HCT116 (cell line): ENCODE measurements around the gene CCDC146. TPM values are rescaled to one million over a fixed set of nuclear protein-coding genes. Genes with fewer than 3 reads are reported as not detected.

Experiments used
- ATAC-seq: fragments of 200-7000 bp; cut with Tn5 transposase; 2 replicates; pipeline ENCODE4 v1.9.1; 2020; ENCODE audit warnings: mild to moderate bottlenecking, moderate library complexity
- BruUV-seq: library from RNA; stranded (reverse); fragments of 400-500 nt; replicated peaks from 2 replicates; lab custom pipeline; 2021; lab: Mats Ljungman, UMichigan
- CTCF ChIA-PET: fragments of 300-600 bp; sonication (Branson Sonifier 250); formaldehyde crosslinking; loops from one replicate; lab custom pipeline; 2021; ENCODE audit warnings: antibody characterized with exemption; lab: Charles Lee
- POLR2A ChIA-PET: fragments of 300-600, 350-600 bp; sonication (Branson Sonifier 250); formaldehyde crosslinking; loops from one replicate; lab custom pipeline; 2021; ENCODE audit warnings: antibody characterized with exemption; lab: Charles Lee
- RAD21 ChIA-PET, 2 experiments: fragments of 300-600 bp; sonication (Branson Sonifier 250); formaldehyde crosslinking; loops; one replicate each; lab custom pipeline; 2023; ENCODE audit warnings: low total read pairs in 2 of 2; ENCODE audit not compliant: uncharacterized antibody in 2 of 2, unreplicated experiment in 2 of 2, low non-redundant PET in 1 of 2; lab: Charles Lee
- DNase-seq: peaks from one replicate; pipeline ENCODE4 v3.0.0-alpha.2; 2010; ENCODE audit warnings: low read depth, low spot score
- H2AFZ ChIP-seq: fragments of 200-600 bp; shearing (Covaris generic), sonication (generic); 2 replicates; pipeline ENCODE4 v1.6.1; 2017; ENCODE audit warnings: low read depth, mixed run types, mixed read lengths, antibody characterized with exemption, low read length; ENCODE audit not compliant: poor library complexity, severe bottlenecking
- H3K27ac ChIP-seq: 2 replicates; pipeline ENCODE4 v1.5.1; 2012; ENCODE audit warnings: low read depth, low read length
- H3K27me3 ChIP-seq: fragments of 200-600 bp; sonication (generic); 2 replicates; pipeline ENCODE4 v1.6.1; 2016; ENCODE audit warnings: mixed run types, low read length, mixed read lengths; ENCODE audit not compliant: insufficient read depth
- H3K36me3 ChIP-seq, 2 experiments: fragments of 200-500 bp in 1 of 2; fragments of 200-600 bp in 1 of 2; sonication (Bioruptor generic) in 1 of 2; sonication (generic) in 1 of 2; 2 replicates each; pipeline versions ENCODE4 v1.5.1 to v1.6.1; 2014 to 2016; ENCODE audit warnings: low read length in 2 of 2, inconsistent platforms in 1 of 2, mixed read lengths in 1 of 2, mixed run types in 1 of 2; ENCODE audit not compliant: insufficient read depth in 2 of 2, control insufficient read depth in 1 of 2
- H3K4me1 ChIP-seq, 2 experiments: fragments of 200-600 bp in 1 of 2; sonication (generic) in 1 of 2; 2 replicates each; pipeline versions ENCODE4 v1.5.1 to v1.6.1; 2012 to 2017; ENCODE audit warnings: low read length in 2 of 2, inconsistent platforms in 1 of 2, mild to moderate bottlenecking in 1 of 2, mixed read lengths in 1 of 2, mixed run types in 1 of 2, moderate library complexity in 1 of 2; ENCODE audit not compliant: insufficient read depth in 2 of 2, control insufficient read depth in 1 of 2
- H3K4me2 ChIP-seq: fragments of 200-600 bp; sonication (generic); 2 replicates; pipeline ENCODE4 v1.6.1; 2017; ENCODE audit warnings: mixed run types, low read length, mixed read lengths
- H3K4me3 ChIP-seq, 2 experiments: fragments of 200-600 bp in 1 of 2; sonication (generic) in 1 of 2; replicated peaks in 1 of 2; 2 replicates each; pipeline ENCODE4 v1.5.1; 2011 to 2016; ENCODE audit warnings: low read length in 2 of 2, control low read depth in 1 of 2, low read depth in 1 of 2, mild to moderate bottlenecking in 1 of 2, mixed read lengths in 1 of 2, mixed run types in 1 of 2
- H3K79me2 ChIP-seq: fragments of 200-600 bp; sonication (generic); 2 replicates; pipeline ENCODE4 v1.6.1; 2017; ENCODE audit warnings: mild to moderate bottlenecking, mixed run types, low read length, moderate library complexity, mixed read lengths; ENCODE audit not compliant: insufficient read depth
- H3K9ac ChIP-seq: fragments of 200-600 bp; sonication (generic); 2 replicates; pipeline ENCODE4 v1.6.1; 2016; ENCODE audit warnings: low read length, mixed read lengths
- H3K9me2 ChIP-seq: fragments of 200-600 bp; sonication (generic), shearing (Covaris generic); 2 replicates; pipeline ENCODE4 v1.6.1; 2017; ENCODE audit warnings: mixed run types, mild to moderate bottlenecking, moderate library complexity; ENCODE audit not compliant: insufficient read depth
- H3K9me3 ChIP-seq, 2 experiments: fragments of 200-500 bp in 1 of 2; fragments of 200-600 bp in 1 of 2; sonication (Bioruptor generic) in 1 of 2; sonication (generic) in 1 of 2; 2 replicates each; pipeline ENCODE4 v1.6.1; 2014 to 2017; ENCODE audit warnings: low read length in 2 of 2, mixed read lengths in 2 of 2, inconsistent platforms in 1 of 2, low read depth in 1 of 2, mild to moderate bottlenecking in 1 of 2, mixed run types in 1 of 2, moderate library complexity in 1 of 2; ENCODE audit not compliant: control insufficient read depth in 1 of 2, insufficient read depth in 1 of 2
- H4K20me1 ChIP-seq: fragments of 200-600 bp; sonication (generic), shearing (Covaris generic); 2 replicates; pipeline ENCODE4 v1.6.1; 2017; ENCODE audit warnings: mixed run types, mild to moderate bottlenecking, moderate library complexity; ENCODE audit not compliant: insufficient read depth
- CBX3 ChIP-seq: IDR thresholded peaks from 2 replicates; pipeline ENCODE4 v1.6.1; 2012; ENCODE audit warnings: low read depth
- CEBPB ChIP-seq: IDR thresholded peaks from 2 replicates; pipeline ENCODE4 v1.6.1; 2012; ENCODE audit warnings: low read depth
- CTCF ChIP-seq, 3 experiments: fragments of 200-600 bp in 1 of 3; sonication (generic) in 1 of 3; IDR thresholded peaks in 2 of 3; conservative IDR thresholded peaks in 1 of 3; 2 replicates each; pipeline ENCODE4 v1.5.1; 2012 to 2017; ENCODE audit warnings: low read depth in 2 of 3, low read length in 2 of 3, antibody characterized with exemption in 1 of 3, borderline replicate concordance in 1 of 3, control low read depth in 1 of 3, mild to moderate bottlenecking in 1 of 3, mixed read lengths in 1 of 3, mixed run types in 1 of 3, moderate library complexity in 1 of 3; ENCODE audit not compliant: insufficient read depth in 1 of 3
- EGR1 ChIP-seq: IDR thresholded peaks from 2 replicates; pipeline ENCODE4 v1.6.1; 2012; ENCODE audit warnings: low read depth
- ELF1 ChIP-seq: IDR thresholded peaks from 2 replicates; pipeline ENCODE4 v1.6.1; 2012; ENCODE audit warnings: low read depth, borderline replicate concordance
- EZH2phosphoT487 ChIP-seq: fragments of 200-600 bp; IDR thresholded peaks from 2 replicates; pipeline ENCODE4 v1.6.1; 2018; ENCODE audit warnings: antibody characterized with exemption, borderline replicate concordance
- FOSL1 ChIP-seq: IDR thresholded peaks from 2 replicates; pipeline ENCODE4 v1.6.1; 2012; ENCODE audit warnings: low read depth
- JUND ChIP-seq: IDR thresholded peaks from 2 replicates; pipeline ENCODE4 v1.6.1; 2012
- POLR2A ChIP-seq: IDR thresholded peaks from 2 replicates; pipeline ENCODE4 v1.7.0; 2011; ENCODE audit warnings: borderline replicate concordance; ENCODE audit not compliant: insufficient read depth, insufficient read length; ENCODE audit errors: extremely low read depth
- POLR2AphosphoS5 ChIP-seq: IDR thresholded peaks from 2 replicates; pipeline ENCODE4 v1.6.1; 2011; ENCODE audit warnings: mild to moderate bottlenecking, low read depth, low read length, moderate library complexity
- RAD21 ChIP-seq: IDR thresholded peaks from 2 replicates; pipeline ENCODE4 v1.6.1; 2012; ENCODE audit warnings: low read depth, mild to moderate bottlenecking
- SIN3A ChIP-seq: IDR thresholded peaks from 2 replicates; pipeline ENCODE4 v1.6.1; 2012; ENCODE audit warnings: low read depth
- SP1 ChIP-seq: IDR thresholded peaks from 2 replicates; pipeline ENCODE4 v1.6.1; 2012; ENCODE audit warnings: low read depth
- TCF7L2 ChIP-seq: IDR thresholded peaks from 2 replicates; pipeline ENCODE4 v1.7.0; 2011; ENCODE audit warnings: borderline replicate concordance, inconsistent platforms; ENCODE audit not compliant: insufficient read depth, insufficient read length; ENCODE audit errors: extremely low read depth
- YY1 ChIP-seq: IDR thresholded peaks from 2 replicates; pipeline ENCODE4 v1.6.1; 2011; ENCODE audit warnings: low read length, low read depth, moderate library complexity, mild to moderate bottlenecking; ENCODE audit not compliant: insufficient replicate concordance; ENCODE audit errors: extremely low read depth
- ZBTB33 ChIP-seq: IDR thresholded peaks from 2 replicates; pipeline ENCODE4 v1.6.1; 2011; ENCODE audit warnings: mild to moderate bottlenecking, low read length, moderate library complexity; ENCODE audit not compliant: insufficient replicate concordance; ENCODE audit errors: extremely low read depth
- ZFX ChIP-seq: fragments of 450-650 bp; IDR thresholded peaks from 2 replicates; pipeline ENCODE4 v1.6.1; 2017
- ZNF274 ChIP-seq: fragments of 200-500 bp; sonication (Bioruptor generic); IDR thresholded peaks from 2 replicates; pipeline ENCODE4 v1.6.1; 2014; ENCODE audit warnings: mild to moderate bottlenecking, low read depth, low read length, inconsistent platforms
- intact Hi-C: fragments of 100-400 bp; cut with micrococcal nuclease; formaldehyde crosslinking; loops from 2 replicates; pipeline ENCODE4 v1.10.0; 2022
- total RNA-seq: library from RNA; stranded (reverse); gene quantifications from one replicate; pipeline ENCODE4 v1.2.1, GENCODE V29; 2021; ENCODE audit not compliant: unreplicated experiment
- TF ChIP-seq, protein P1 (sequence below): IDR thresholded peaks from 2 replicates; pipeline ENCODE4 v1.6.1; 2012; ENCODE audit warnings: low read depth
- TF ChIP-seq, protein P2 (sequence below): IDR thresholded peaks from 2 replicates; pipeline ENCODE4 v1.6.1; 2012
- TF ChIP-seq, protein P3 (sequence below): IDR thresholded peaks from 2 replicates; pipeline ENCODE4 v1.6.1; 2012

Gene CCDC146
- total RNA-seq, 1 experiment from 2014 or later = 6.3 TPM

GRCh38 chr7:77309714-77310220 is 187.4 kb downstream of the CCDC146 start:
- Histone ChIP-seq H3K4me1 (peaks cover 3 to 31% of the 10 kb centered on the region in 2 experiments; a peak in 3 of 4 replicates), H2AFZ (no peak overlapping the region), H3K27me3 (no peaks in the 10 kb centered on the region), H3K36me3 (no peaks in the 10 kb centered on the region), H3K9ac (no peak overlapping the region), H4K20me1 (no peaks in the 10 kb centered on the region), H3K9me3 (no peaks in the 10 kb centered on the region), H3K4me3 (no peak overlapping the region), H3K27ac (no peak overlapping the region), H3K79me2 (no peaks in the 10 kb centered on the region), H3K4me2 (peak overlapping the region; percentile 27), H3K9me2 (no peaks in the 10 kb centered on the region)
- POLR2A ChIA-PET = no interaction called here
- DNase-seq = no peak
- intact Hi-C loops = no loop called here
- no peak for TF ChIP-seq CBX3
- TF ChIP-seq ZBTB33 = no peak
- peak; percentile 27; the same call in 1 of the 2 replicates for TF ChIP-seq JUND
- TF ChIP-seq FOSL1 = peak; percentile 30; the same call in 1 of the 2 replicates
- no peak for TF ChIP-seq ZNF274
- TF ChIP-seq SP1 = 0 out of 2 replicates have a peak, but pooled peaks have one; percentile 29
- no peak for TF ChIP-seq CTCF (IDR thresholded peaks at IDR 0.05 in 2 of 3, conservative IDR thresholded peaks at IDR 0.05 in 1 of 3; ENCODE audit: borderline replicate concordance in 1 of 3, insufficient read depth in 1 of 3, low read depth in 2 of 3, low read length in 2 of 3)
- no peak for TF ChIP-seq RAD21
- TF ChIP-seq, protein P1, sequence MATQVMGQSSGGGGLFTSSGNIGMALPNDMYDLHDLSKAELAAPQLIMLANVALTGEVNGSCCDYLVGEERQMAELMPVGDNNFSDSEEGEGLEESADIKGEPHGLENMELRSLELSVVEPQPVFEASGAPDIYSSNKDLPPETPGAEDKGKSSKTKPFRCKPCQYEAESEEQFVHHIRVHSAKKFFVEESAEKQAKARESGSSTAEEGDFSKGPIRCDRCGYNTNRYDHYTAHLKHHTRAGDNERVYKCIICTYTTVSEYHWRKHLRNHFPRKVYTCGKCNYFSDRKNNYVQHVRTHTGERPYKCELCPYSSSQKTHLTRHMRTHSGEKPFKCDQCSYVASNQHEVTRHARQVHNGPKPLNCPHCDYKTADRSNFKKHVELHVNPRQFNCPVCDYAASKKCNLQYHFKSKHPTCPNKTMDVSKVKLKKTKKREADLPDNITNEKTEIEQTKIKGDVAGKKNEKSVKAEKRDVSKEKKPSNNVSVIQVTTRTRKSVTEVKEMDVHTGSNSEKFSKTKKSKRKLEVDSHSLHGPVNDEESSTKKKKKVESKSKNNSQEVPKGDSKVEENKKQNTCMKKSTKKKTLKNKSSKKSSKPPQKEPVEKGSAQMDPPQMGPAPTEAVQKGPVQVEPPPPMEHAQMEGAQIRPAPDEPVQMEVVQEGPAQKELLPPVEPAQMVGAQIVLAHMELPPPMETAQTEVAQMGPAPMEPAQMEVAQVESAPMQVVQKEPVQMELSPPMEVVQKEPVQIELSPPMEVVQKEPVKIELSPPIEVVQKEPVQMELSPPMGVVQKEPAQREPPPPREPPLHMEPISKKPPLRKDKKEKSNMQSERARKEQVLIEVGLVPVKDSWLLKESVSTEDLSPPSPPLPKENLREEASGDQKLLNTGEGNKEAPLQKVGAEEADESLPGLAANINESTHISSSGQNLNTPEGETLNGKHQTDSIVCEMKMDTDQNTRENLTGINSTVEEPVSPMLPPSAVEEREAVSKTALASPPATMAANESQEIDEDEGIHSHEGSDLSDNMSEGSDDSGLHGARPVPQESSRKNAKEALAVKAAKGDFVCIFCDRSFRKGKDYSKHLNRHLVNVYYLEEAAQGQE = no peak
- TF ChIP-seq, protein P2, sequence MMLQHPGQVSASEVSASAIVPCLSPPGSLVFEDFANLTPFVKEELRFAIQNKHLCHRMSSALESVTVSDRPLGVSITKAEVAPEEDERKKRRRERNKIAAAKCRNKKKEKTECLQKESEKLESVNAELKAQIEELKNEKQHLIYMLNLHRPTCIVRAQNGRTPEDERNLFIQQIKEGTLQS = no peak
- no peak for TF ChIP-seq POLR2AphosphoS5
- no peak for TF ChIP-seq ELF1
- TF ChIP-seq ZFX = no peak
- TF ChIP-seq EZH2phosphoT487 = no peak
- no peak for TF ChIP-seq POLR2A
- 0 out of 2 replicates have a peak, but pooled peaks have one; percentile 20 for TF ChIP-seq CEBPB
- TF ChIP-seq EGR1 = no peak
- TF ChIP-seq, protein P3, sequence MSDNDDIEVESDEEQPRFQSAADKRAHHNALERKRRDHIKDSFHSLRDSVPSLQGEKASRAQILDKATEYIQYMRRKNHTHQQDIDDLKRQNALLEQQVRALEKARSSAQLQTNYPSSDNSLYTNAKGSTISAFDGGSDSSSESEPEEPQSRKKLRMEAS = no peak
- TF ChIP-seq SIN3A = no peak
- TF ChIP-seq YY1 = no peak
- TF ChIP-seq TCF7L2 = no peak
- BruUV-seq = no TSS peak
- no peak for ATAC-seq
- CTCF ChIA-PET = no interaction called here
- RAD21 ChIA-PET = no interaction called here
